Psoas muscle (tissue), 8 donors: ENCODE measurements around the gene MARCKSL1. TPM values are rescaled to one million over a fixed set of nuclear protein-coding genes. Genes with fewer than 3 reads are reported as not detected.
"Not testable (repeated sequence)": the region's sequence is repeated elsewhere in the genome, so short reads cannot be mapped to it uniquely, and the experiment has no call there.

Experiments
- ATAC-seq, 4 donors: fragments of 200-7000 bp; cut with Tn5 transposase; one replicate each; pipeline ENCODE4 v1.9.1; 2020; ENCODE audit warnings: moderate library complexity in 3 of 4, mild to moderate bottlenecking in 2 of 4
- DNase-seq, 2 donors: peaks; one replicate each; pipeline ENCODE4 v3.0.0-alpha.2; 2020
- H3K27ac ChIP-seq: fragments of 200-600 bp; one replicate; pipeline ENCODE4 v1.8.0; 2022
- H3K27me3 ChIP-seq, 3 donors: fragments of 200-600 bp in 1 of 3; one replicate each; pipeline versions ENCODE4 v1.6.1 to v1.8.0; 2013 to 2022; ENCODE audit warnings: low read length in 2 of 3, mild to moderate bottlenecking in 2 of 3, moderate library complexity in 1 of 3; ENCODE audit not compliant: insufficient read depth in 3 of 3
- H3K36me3 ChIP-seq, 2 donors: fragments of 200-600 bp in 1 of 2; one replicate each; pipeline versions ENCODE4 v1.6.1 to v1.8.0; 2013 to 2022; ENCODE audit warnings: low read depth in 1 of 2, mild to moderate bottlenecking in 1 of 2, moderate library complexity in 1 of 2; ENCODE audit not compliant: insufficient read depth in 1 of 2
- H3K4me1 ChIP-seq: fragments of 200-600 bp; one replicate; pipeline ENCODE4 v1.8.0; 2022
- H3K4me3 ChIP-seq: fragments of 200-600 bp; one replicate; pipeline ENCODE4 v1.8.0; 2022; ENCODE audit warnings: mild to moderate bottlenecking
- H3K9me3 ChIP-seq: fragments of 200-600 bp; one replicate; pipeline ENCODE4 v1.8.0; 2022
- WGBS, 3 donors: extraction: QIAGEN DNeasy Blood & Tissue Kit; methylation state at CpG; one replicate each; pipeline versions ENCODE4 v1.1.6 to v1.1.7; 2013; 5-methylcytosine and 5-hydroxymethylcytosine counted together
- intact Hi-C, 2 donors: fragments of 100-400 bp; cut with DNase I; formaldehyde crosslinking; loops; one replicate each; pipeline versions ENCODE4 v1.11.0 to v1.14.2; 2022
- polyA plus RNA-seq, 3 donors: library from polyadenylated mRNA; stranded (reverse); fragments of 200-250 nt; gene quantifications; one replicate each; pipeline ENCODE4 v1.2.3, GENCODE V29; 2013
- total RNA-seq, 4 donors: library from RNA; stranded (reverse); fragmentation: NEBNext Ultra II Directional in 2 of 4; extraction: Animal tissue kit (Norgen Biotek cat#: 25700) in 2 of 4; gene quantifications; one replicate each; pipeline versions ENCODE4 v1.2.1 to v1.2.4, GENCODE V29; 2021 to 2023
- TF ChIP-seq, protein P1 (sequence below): fragments of 200-600 bp; IDR thresholded peaks from one replicate; pipeline ENCODE4 v1.8.0; 2022; ENCODE audit warnings: antibody characterized with exemption
- donor health status: healthy with polysubstance abuse.
- donor health status: DM: no; HTN: no; CAD: no; lungs with moderate emphysema.
- donor health status: Bipolar disorder and iron deficiency.
- donor health status: healthy.
- donor health status: DM: yes; HTN: yes; CAD: no.
- donor health status: DM: no; HTN: no; CAD: no.
- donor health status: DM: no; HTN: no; CAD: no.
- donor health status: DM: yes; HTN: yes; CAD: no.

The MARCKSL1 gene
- total and polyA plus RNA-seq, 7 donors = 5.6 to 12.9 (median 9.4) TPM

- intact Hi-C loops = no loop called here
- no peak for ATAC-seq
- 85 to 94% (median 90%) methylated on average over 3 of the region's 3 CpGs for WGBS, 3 donors
Observed at GRCh38 chr1:32285658-32286057, 50.4 kb downstream of the MARCKSL1 start.

GRCh38 chr1:32284777-32285176 lies 51.3 kb downstream of the MARCKSL1 start:
- ATAC-seq, intact Hi-C loops, H3K36me3 ChIP-seq, H3K4me3 ChIP-seq, DNase-seq, H3K9me3 ChIP-seq, H3K27ac ChIP-seq, H3K27me3 ChIP-seq, H3K4me1 ChIP-seq: not testable (repeated sequence)
- 88 to 91% (median 90%) methylated on average over 8 of the region's 8 CpGs for WGBS, 3 donors

More at GRCh38 chr1:32285658-32286057, 50.4 kb downstream of the MARCKSL1 start:
- no peaks in the 10 kb centered on the region for H3K27me3 ChIP-seq
- no peak overlapping the region for H3K27ac ChIP-seq
- H3K9me3 ChIP-seq = no peaks in the 10 kb centered on the region
- H3K4me3 ChIP-seq = no peak overlapping the region
- H3K4me1 ChIP-seq = no peaks in the 10 kb centered on the region
- TF ChIP-seq, protein P1, sequence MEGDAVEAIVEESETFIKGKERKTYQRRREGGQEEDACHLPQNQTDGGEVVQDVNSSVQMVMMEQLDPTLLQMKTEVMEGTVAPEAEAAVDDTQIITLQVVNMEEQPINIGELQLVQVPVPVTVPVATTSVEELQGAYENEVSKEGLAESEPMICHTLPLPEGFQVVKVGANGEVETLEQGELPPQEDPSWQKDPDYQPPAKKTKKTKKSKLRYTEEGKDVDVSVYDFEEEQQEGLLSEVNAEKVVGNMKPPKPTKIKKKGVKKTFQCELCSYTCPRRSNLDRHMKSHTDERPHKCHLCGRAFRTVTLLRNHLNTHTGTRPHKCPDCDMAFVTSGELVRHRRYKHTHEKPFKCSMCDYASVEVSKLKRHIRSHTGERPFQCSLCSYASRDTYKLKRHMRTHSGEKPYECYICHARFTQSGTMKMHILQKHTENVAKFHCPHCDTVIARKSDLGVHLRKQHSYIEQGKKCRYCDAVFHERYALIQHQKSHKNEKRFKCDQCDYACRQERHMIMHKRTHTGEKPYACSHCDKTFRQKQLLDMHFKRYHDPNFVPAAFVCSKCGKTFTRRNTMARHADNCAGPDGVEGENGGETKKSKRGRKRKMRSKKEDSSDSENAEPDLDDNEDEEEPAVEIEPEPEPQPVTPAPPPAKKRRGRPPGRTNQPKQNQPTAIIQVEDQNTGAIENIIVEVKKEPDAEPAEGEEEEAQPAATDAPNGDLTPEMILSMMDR = no peak
- DNase-seq = no peak
- H3K36me3 ChIP-seq = no peaks in the 10 kb centered on the region

Other genes starting within 250 kb of the MARCKSL1 start
- 10 to 100 TPM; 67.4 to 98.3 (median 91.9) TPM for gene KPNA6, start 228.2 kb downstream of the MARCKSL1 start, total RNA-seq
- 10 to 100 TPM; 13.4 to 51.1 (median 19.3) TPM for gene KPNA6, start 228.2 kb downstream of the MARCKSL1 start, polyA plus RNA-seq
- gene TXLNA, start 156.6 kb downstream of the MARCKSL1 start, total RNA-seq = 10 to 100 TPM; 12.9 to 21.5 (median 19.7) TPM
- 10 to 100 TPM in 2 of 3 donors, 1 to 10 TPM in 1; 8.0 to 15.7 (median 12.6) TPM for gene TXLNA, start 156.6 kb downstream of the MARCKSL1 start, polyA plus RNA-seq
- 10 to 100 TPM; 38.7 to 69.2 (median 51.3) TPM for gene CCDC28B, start 135.6 kb downstream of the MARCKSL1 start, total RNA-seq
- gene CCDC28B, start 135.6 kb downstream of the MARCKSL1 start, polyA plus RNA-seq = 10 to 100 TPM; 22.2 to 63.6 (median 44.3) TPM
- 1 to 10 TPM in 1 of 4 donors, under 1 TPM in 3; 0.24 to 1.1 (median 0.59) TPM for gene IQCC, start 130.6 kb downstream of the MARCKSL1 start, total RNA-seq
- 1 to 10 TPM in 1 of 3 donors, under 1 TPM in 2; 0.46 to 1.2 (median 0.69) TPM for gene IQCC, start 130.6 kb downstream of the MARCKSL1 start, polyA plus RNA-seq
- not detected for gene DCDC2B, start 127.1 kb downstream of the MARCKSL1 start, total RNA-seq
- gene DCDC2B, start 127.1 kb downstream of the MARCKSL1 start, polyA plus RNA-seq = under 1 TPM in 1 of 3 donors, not detected in 2; 0.04 TPM
- 1 to 10 TPM; 2.6 to 7.7 (median 4.5) TPM for gene TMEM234, start 113.9 kb downstream of the MARCKSL1 start, total RNA-seq
- gene TMEM234, start 113.9 kb downstream of the MARCKSL1 start, polyA plus RNA-seq = 1 to 10 TPM; 4.6 to 9.8 (median 7.1) TPM
- gene EIF3I, start 113.8 kb downstream of the MARCKSL1 start, total RNA-seq = 100 to 1,000 TPM; 174 to 238 (median 189) TPM
- 100 to 1,000 TPM; 260 to 506 (median 336) TPM for gene EIF3I, start 113.8 kb downstream of the MARCKSL1 start, polyA plus RNA-seq
- gene FAM167B, start 89.0 kb downstream of the MARCKSL1 start, total RNA-seq = 1 to 10 TPM; 2.0 to 6.2 (median 3.3) TPM
- gene FAM167B, start 89.0 kb downstream of the MARCKSL1 start, polyA plus RNA-seq = 1 to 10 TPM; 3.1 to 5.2 (median 3.7) TPM
- under 1 TPM; 0.77 to 0.89 (median 0.82) TPM for gene LCK, start 85.0 kb downstream of the MARCKSL1 start, total RNA-seq
- under 1 TPM; 0.10 to 0.27 (median 0.26) TPM for gene LCK, start 85.0 kb downstream of the MARCKSL1 start, polyA plus RNA-seq
- gene HDAC1, start 44.1 kb downstream of the MARCKSL1 start, total RNA-seq = 10 to 100 TPM; 11.8 to 17.2 (median 14.6) TPM
- 10 to 100 TPM; 13.8 to 23.1 (median 17.0) TPM for gene HDAC1, start 44.1 kb downstream of the MARCKSL1 start, polyA plus RNA-seq
- gene FAM229A, start 26.3 kb upstream of the MARCKSL1 start, total RNA-seq = 1 to 10 TPM in 3 of 4 donors, under 1 TPM in 1; 0.98 to 4.0 (median 1.7) TPM
- 1 to 10 TPM; 1.8 to 3.1 (median 2.1) TPM for gene FAM229A, start 26.3 kb upstream of the MARCKSL1 start, polyA plus RNA-seq
- gene TSSK3, start 26.3 kb upstream of the MARCKSL1 start, total RNA-seq = 1 to 10 TPM in 1 of 4 donors, not detected in 3; 1.5 TPM
- gene TSSK3, start 26.3 kb upstream of the MARCKSL1 start, polyA plus RNA-seq = 1 to 10 TPM in 1 of 3 donors, under 1 TPM in 2; 0.10 to 4.0 (median 0.12) TPM
- 10 to 100 TPM; 29.5 to 59.1 (median 34.5) TPM for gene BSDC1, start 58.2 kb upstream of the MARCKSL1 start, total RNA-seq
- 10 to 100 TPM; 25.4 to 68.4 (median 29.6) TPM for gene BSDC1, start 58.2 kb upstream of the MARCKSL1 start, polyA plus RNA-seq
- gene ZBTB8B, start 128.8 kb upstream of the MARCKSL1 start, total RNA-seq = not detected
- under 1 TPM in 2 of 3 donors, not detected in 1; under 0.01 TPM for gene ZBTB8B, start 128.8 kb upstream of the MARCKSL1 start, polyA plus RNA-seq
- 1 to 10 TPM; 2.3 to 3.6 (median 2.9) TPM for gene ZBTB8A, start 203.2 kb upstream of the MARCKSL1 start, total RNA-seq
- gene ZBTB8A, start 203.2 kb upstream of the MARCKSL1 start, polyA plus RNA-seq = 1 to 10 TPM; 1.6 to 2.5 (median 2.0) TPM